Activated naive CD4-positive, alpha-beta T cell treated with anti-CD3 and anti-CD28 coated beads, Interleukin-2, amount 10 ng/mL, durations not matched to agents 7 days and 5 days (primary cell): Measurements from ENCODE around the gene HNMT.

Experiments used
- CTCF ChIA-PET: fragments of 350-600 bp; sonication (Branson Sonifier 250); formaldehyde crosslinking; loops from one replicate; lab custom pipeline; 2021; ENCODE audit warnings: antibody characterized with exemption; lab: Charles Lee
- DNase-seq: peaks from one replicate; pipeline ENCODE4 v3.0.0-alpha.2; 2020
- H3K27ac Mint-ChIP-seq: one replicate; pipeline ENCODE4 v1.8.0; 2021; ENCODE audit warnings: mild to moderate bottlenecking, moderate library complexity, mixed read lengths
- H3K27me3 Mint-ChIP-seq: one replicate; pipeline ENCODE4 v1.8.0; 2021; ENCODE audit warnings: mild to moderate bottlenecking, mixed read lengths
- H3K36me3 Mint-ChIP-seq: one replicate; pipeline ENCODE4 v1.8.0; 2021; ENCODE audit warnings: mixed read lengths
- H3K4me1 Mint-ChIP-seq: one replicate; pipeline ENCODE4 v1.8.0; 2021; ENCODE audit warnings: mixed read lengths
- H3K4me3 Mint-ChIP-seq: one replicate; pipeline ENCODE4 v1.8.0; 2021; ENCODE audit warnings: mild to moderate bottlenecking, moderate library complexity, mixed read lengths
- H3K9me3 Mint-ChIP-seq: one replicate; pipeline ENCODE4 v1.8.0; 2021; ENCODE audit warnings: mixed read lengths

Gene HNMT

DNA sequence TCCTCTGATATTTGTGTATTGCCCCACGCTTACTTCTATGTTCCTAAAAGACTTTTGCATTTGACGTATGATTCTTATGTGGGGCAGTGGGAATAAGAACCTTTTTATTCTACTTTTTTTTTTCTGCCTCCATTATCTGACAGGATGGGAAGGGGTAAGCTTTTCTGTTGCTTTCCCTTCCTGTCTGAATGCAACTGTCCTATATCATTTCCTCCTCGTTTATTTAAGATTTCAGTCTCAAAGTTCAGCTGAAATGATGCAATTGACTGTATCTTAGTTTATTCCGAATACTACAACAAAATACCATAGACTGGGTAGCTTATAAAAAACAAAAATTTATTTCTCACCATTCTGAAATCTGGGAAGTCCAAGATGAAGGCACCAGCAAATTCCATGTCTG is 24.1 kb upstream of the HNMT start:
- no peak overlapping the region for H3K27ac Mint-ChIP-seq
- CTCF ChIA-PET = no interaction called here
- no peak for DNase-seq
- H3K4me1 Mint-ChIP-seq = no peaks in the 10 kb centered on the region
- no peaks in the 10 kb centered on the region for H3K9me3 Mint-ChIP-seq
- H3K4me3 Mint-ChIP-seq = no peak overlapping the region
- no peaks in the 10 kb centered on the region for H3K27me3 Mint-ChIP-seq
- no peaks in the 10 kb centered on the region for H3K36me3 Mint-ChIP-seq

DNA sequence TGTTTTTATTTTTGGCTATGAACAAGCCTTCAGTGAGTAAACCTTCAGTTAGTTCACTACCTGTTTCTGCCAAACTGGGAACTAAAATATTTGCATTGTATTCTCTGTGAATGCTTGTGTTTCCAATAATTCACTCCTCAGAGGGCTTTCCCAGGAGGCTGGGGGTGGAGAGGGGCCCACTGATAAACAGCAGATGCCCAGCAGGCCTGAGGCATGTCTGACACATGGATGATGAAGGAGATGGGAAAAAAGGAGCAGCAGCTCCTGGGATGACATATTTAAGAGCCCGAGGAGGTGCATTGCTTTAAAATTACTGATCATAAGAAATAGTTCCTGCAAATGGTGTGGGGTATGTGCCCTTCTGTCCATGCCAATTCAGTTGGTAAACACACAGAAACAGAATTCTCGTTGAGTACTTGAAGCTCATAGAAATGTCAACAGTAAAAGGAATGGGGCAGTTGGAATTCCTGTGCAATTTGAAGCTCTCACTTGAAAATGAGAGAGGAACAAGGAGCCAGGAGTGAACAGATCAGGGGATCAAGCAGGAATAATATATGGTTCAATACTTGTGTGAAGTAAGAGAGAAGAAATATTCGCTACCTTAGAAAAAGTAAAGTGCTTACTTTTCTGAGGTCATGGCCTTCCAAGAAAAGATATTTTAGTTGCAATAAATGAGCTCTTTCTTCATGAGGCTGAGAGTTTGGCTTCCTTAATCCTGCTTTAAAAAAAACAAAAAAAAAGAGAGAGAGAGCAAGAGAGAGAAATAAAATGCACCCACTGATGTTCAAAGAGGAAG is 22.0 kb upstream of the HNMT start:
- no peaks in the 10 kb centered on the region for H3K36me3 Mint-ChIP-seq
- no peak overlapping the region for H3K27ac Mint-ChIP-seq
- no peak overlapping the region for H3K4me3 Mint-ChIP-seq
- CTCF ChIA-PET = no interaction called here
- DNase-seq = no peak
- no peaks in the 10 kb centered on the region for H3K4me1 Mint-ChIP-seq
- no peaks in the 10 kb centered on the region for H3K9me3 Mint-ChIP-seq
- H3K27me3 Mint-ChIP-seq = no peaks in the 10 kb centered on the region

DNA sequence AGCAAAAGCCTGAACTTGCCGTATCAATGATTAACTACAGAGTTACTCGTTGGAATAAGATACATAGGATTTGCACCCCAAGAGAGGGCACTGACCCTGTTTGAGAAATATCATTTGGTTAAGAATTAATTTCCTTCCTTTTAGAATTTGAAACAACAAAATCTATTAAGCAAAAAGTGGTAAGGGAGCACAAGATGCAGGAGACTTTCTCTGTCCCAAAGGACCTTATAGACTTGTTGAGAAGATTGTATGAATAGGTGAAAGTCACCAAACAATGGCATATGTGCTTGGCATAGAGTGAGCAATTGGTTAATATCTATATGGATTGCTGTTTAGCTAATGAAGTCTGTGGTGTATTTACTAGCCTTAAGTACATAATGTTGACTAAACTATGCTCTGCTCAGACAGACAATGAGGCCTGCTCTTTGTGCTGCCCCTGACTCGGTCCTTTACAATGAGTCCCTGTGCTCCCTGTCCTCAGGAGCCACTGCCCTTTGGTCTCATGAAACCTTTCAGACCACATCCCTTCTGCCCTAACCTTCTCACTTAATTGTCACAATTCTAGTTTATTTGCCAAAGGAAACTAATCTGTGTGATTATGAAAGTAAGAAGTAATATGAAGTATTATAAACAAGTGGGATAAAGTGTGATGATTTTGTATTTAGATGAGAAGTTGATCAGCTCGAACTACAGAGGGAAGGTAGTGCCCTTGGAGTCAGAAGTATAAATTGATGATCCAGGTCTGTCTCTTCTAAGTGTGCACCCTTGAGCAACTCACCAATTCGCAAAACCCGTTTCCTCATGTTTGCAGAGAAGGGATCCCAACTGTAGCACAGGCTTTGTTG is 21.2 kb upstream of the HNMT start:
- no peaks in the 10 kb centered on the region for H3K4me1 Mint-ChIP-seq

DNA sequence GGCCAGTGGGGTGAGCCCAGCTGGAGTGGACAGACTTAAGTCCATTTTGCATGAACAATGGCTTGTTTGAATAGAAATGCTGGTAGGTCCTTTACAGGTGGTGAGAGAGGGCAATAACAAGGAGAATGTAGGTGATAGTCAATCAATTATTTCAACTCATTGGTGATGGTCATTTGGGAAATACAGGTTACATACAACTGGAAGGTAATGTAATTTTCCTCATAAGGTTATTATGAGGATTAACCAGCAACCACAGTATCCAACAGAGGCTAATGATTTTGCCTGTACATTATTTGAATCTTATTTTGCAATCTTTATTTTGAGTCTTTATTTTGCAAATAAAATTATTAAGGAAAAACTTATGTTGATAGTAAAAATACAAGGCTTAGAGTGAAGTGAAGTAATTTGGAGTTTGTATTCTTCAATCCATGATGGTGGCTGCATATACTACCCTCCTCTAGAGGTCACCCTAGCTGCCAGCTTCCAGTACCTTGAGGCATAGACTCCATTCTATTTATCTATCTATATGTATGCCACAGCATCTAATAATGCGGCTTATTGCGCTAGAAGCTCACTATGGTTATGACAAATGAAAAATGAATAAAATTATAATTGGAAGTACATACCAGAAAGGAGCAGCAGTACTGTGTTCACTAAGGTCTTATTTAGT is 20.5 kb upstream of the HNMT start:
- CTCF ChIA-PET = no interaction called here
- DNase-seq = no peak
- no peak overlapping the region for H3K27ac Mint-ChIP-seq
- H3K4me3 Mint-ChIP-seq = no peak overlapping the region
- no peaks in the 10 kb centered on the region for H3K4me1 Mint-ChIP-seq
- H3K27me3 Mint-ChIP-seq = no peaks in the 10 kb centered on the region
- no peaks in the 10 kb centered on the region for H3K9me3 Mint-ChIP-seq
- no peaks in the 10 kb centered on the region for H3K36me3 Mint-ChIP-seq

More for the DNA sequence above, 21.2 kb upstream of the HNMT start:
- no peaks in the 10 kb centered on the region for H3K9me3 Mint-ChIP-seq
- no peaks in the 10 kb centered on the region for H3K36me3 Mint-ChIP-seq
- no peak overlapping the region for H3K4me3 Mint-ChIP-seq
- no peaks in the 10 kb centered on the region for H3K27me3 Mint-ChIP-seq
- no peak overlapping the region for H3K27ac Mint-ChIP-seq
- CTCF ChIA-PET = no interaction called here
- no peak for DNase-seq

DNA sequence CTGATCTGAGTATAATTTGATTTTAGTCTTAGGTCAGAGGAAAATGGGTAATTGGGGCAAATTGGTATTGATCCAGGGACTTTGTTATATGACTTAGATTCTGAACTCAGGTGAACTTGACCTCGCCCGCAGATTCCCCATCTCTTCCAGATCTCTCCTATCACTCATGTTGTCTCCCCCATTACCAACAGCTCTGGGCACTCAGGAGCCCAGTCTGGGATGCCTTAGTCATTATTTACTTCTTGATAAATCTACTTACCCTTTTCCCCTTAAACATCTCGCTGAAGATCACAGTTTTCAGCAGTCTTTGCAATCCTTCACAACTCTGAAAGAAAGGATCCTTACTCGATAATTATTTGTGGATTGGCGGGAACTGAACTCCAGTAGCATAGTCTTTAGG is 19.6 kb upstream of the HNMT start:
- H3K36me3 Mint-ChIP-seq = no peaks in the 10 kb centered on the region
- CTCF ChIA-PET = no interaction called here
- no peak for DNase-seq
- no peak overlapping the region for H3K27ac Mint-ChIP-seq
- H3K27me3 Mint-ChIP-seq = no peaks in the 10 kb centered on the region
- no peak overlapping the region for H3K4me3 Mint-ChIP-seq
- no peaks in the 10 kb centered on the region for H3K9me3 Mint-ChIP-seq
- H3K4me1 Mint-ChIP-seq = no peaks in the 10 kb centered on the region

DNA sequence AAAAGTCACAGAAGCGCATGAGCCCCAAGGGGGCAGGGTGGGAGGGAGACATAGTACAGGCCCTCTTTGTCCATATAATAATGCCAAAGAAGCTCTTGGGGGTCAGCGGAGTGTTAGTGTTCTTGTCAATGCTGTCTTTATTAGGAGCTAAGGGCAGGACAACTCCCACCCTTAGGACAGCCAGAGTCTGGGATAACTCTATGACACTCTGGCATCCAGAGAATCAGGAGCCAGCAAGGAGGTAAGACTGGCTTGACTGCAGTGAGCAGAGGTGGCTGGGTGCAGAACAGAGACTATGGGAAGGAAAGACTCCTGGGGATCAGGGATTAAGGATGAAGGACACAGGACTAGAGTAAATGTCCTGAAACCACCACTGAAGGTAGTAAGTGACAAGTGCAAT is 19.0 kb upstream of the HNMT start:
- Mint-ChIP-seq H3K27ac (no peak overlapping the region), H3K9me3 (no peaks in the 10 kb centered on the region), H3K4me3 (no peak overlapping the region), H3K36me3 (no peaks in the 10 kb centered on the region), H3K4me1 (no peaks in the 10 kb centered on the region), H3K27me3 (no peaks in the 10 kb centered on the region)
- CTCF ChIA-PET = no interaction called here
- no peak for DNase-seq

DNA sequence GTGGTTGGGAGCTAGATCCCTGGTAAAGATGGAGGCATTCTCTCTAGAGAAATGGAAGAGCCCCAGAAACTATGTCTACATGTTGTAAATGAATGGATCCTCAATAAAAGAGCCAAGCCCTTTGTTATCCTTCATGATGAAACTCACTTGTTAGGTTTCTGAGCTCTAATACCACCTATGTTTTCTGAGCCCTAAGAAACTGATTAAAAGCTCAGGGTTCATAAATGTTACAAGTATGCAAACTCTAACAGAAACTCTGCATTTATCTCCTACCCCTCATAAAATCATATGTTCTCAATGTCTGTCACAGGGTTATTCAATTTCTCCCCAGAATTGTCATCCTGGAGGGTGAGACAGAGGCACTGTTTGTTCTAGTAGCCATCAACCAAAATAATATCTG is 18.0 kb upstream of the HNMT start:
- CTCF ChIA-PET = no interaction called here

DNA sequence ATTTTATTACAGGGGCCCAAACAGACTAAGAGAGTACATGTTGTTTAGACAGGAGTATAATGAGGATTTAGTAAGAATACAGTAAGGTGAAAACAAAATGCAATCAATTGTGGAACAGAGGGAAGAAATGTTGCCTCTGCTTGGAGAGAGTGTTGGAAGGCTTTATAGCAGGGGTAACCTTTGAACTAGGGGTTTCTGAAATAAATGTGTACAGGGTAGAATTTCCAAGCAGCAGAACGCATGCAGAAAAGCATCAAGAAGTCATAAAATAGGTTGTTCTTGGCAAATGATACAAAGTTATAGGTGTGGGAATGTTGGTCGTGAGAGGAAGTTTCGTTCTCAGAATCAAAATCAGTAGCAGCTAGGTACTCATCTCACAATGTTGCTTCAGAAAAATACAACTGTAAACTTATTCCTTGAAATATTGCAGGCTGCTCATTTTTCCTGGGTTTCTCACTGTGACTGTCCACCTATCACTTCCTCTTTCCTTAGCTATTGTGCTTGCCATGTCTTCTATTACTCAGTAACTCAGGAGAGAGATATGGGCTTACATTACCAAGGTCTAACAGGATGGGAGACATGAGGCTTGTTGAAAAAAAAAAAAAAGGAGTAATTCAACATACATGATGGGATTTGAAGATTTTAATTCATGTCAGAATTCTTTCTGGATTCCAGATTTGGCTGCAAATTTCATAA is 17.1 kb upstream of the HNMT start:
- CTCF ChIA-PET = no interaction called here
- H3K4me3 Mint-ChIP-seq = no peak overlapping the region
- no peaks in the 10 kb centered on the region for H3K36me3 Mint-ChIP-seq
- no peaks in the 10 kb centered on the region for H3K27me3 Mint-ChIP-seq
- H3K27ac Mint-ChIP-seq = no peak overlapping the region
- no peak for DNase-seq
- H3K4me1 Mint-ChIP-seq = peaks cover 2% of the 10 kb centered on the region
- no peaks in the 10 kb centered on the region for H3K9me3 Mint-ChIP-seq

More for the DNA sequence above, 18.0 kb upstream of the HNMT start:
- H3K27ac Mint-ChIP-seq = no peak overlapping the region
- no peaks in the 10 kb centered on the region for H3K9me3 Mint-ChIP-seq
- no peaks in the 10 kb centered on the region for H3K36me3 Mint-ChIP-seq
- no peaks in the 10 kb centered on the region for H3K4me1 Mint-ChIP-seq
- no peak for DNase-seq
- no peak overlapping the region for H3K4me3 Mint-ChIP-seq
- H3K27me3 Mint-ChIP-seq = no peaks in the 10 kb centered on the region

DNA sequence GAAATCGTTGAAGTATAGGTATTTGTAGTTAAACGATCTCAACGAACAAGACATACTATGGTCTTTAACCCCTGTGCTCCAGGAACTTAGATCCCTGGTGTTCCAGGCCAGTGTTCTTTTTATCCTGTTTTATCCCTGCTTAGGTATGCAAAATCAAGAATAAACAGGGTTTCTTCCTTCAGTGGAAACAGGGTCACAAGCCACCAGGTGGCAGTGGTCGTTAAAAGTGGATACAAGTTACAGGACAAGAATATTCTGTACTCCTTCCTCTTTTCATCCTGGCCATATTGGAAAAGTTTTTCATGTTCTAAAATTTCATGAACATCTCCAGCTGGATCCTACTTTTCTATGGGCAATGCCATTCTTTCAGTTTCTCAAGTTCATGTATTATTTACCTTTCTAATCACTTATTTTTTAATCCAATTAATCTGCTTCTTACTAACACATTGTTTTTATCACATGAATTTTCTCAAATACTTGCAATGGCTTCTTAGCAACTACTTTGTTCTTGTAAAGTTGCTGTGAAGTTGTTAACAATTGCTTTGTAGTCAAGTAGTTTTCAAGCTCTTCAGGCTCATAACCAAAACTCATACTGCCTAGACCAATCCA is 16.4 kb upstream of the HNMT start:
- Mint-ChIP-seq H3K27ac (no peak overlapping the region), H3K27me3 (no peaks in the 10 kb centered on the region), H3K4me3 (no peak overlapping the region), H3K9me3 (no peaks in the 10 kb centered on the region), H3K4me1 (peaks cover 2% of the 10 kb centered on the region), H3K36me3 (no peaks in the 10 kb centered on the region)
- peak; percentile 40 for DNase-seq
- CTCF ChIA-PET = interaction anchor here (0.8 kb wide), 1 partner anchor 9 kb away, joined by 3 read pairs; no protein-coding TSS in a partner anchor

DNA sequence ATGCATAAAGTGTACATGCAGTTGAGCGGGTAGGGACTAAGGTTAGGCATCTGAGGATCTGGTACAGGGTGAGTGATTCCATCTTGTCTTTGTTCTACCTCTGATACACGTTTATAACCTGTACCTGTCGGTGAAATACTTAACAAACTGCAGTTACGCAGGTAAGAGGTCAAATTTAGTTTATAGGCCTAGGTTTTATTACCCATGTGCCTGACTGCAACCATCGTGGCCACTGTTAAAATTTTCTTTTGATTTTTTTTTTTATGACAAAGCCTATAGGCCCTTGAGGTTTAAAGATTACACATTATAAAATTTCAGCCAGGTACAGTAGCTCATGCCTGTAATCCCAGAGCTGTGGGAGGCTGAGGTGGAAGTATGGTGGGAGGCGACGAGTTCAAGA is 15.4 kb upstream of the HNMT start:
- no peak for DNase-seq
- no peak overlapping the region for H3K27ac Mint-ChIP-seq
- no peak overlapping the region for H3K4me3 Mint-ChIP-seq
- peaks cover 2% of the 10 kb centered on the region for H3K4me1 Mint-ChIP-seq
- CTCF ChIA-PET = interaction anchor here (0.6 to 2.2 kb wide), 3 partner anchors 10 to 878 kb away, joined by 3 to 5 read pairs (median 3); no protein-coding TSS in a partner anchor
- H3K27me3 Mint-ChIP-seq = no peaks in the 10 kb centered on the region
- no peaks in the 10 kb centered on the region for H3K9me3 Mint-ChIP-seq
- no peaks in the 10 kb centered on the region for H3K36me3 Mint-ChIP-seq

DNA sequence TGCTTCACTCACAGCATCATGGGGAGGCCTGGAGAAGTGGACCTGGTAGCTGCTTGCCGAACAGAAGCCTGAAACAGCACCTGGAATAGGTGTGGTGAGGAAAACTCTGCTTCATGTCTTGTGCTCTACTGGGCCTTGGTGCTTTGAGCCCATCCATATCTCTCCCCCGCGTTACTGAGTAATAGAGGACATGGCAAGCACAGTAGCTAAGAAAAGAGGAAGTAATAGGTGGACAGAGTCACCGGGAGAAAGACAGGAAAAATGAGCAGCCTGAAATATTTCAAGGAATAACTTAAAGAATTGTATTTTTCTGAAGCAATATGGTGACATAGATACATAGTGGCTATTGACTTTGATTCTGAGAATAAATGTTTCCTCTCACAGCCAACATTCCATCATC is 14.0 kb upstream of the HNMT start:
- H3K36me3 Mint-ChIP-seq = no peaks in the 10 kb centered on the region
- H3K27ac Mint-ChIP-seq = no peak overlapping the region
- H3K4me1 Mint-ChIP-seq = peaks cover 2% of the 10 kb centered on the region
- no peaks in the 10 kb centered on the region for H3K27me3 Mint-ChIP-seq
- no peak overlapping the region for H3K4me3 Mint-ChIP-seq
- H3K9me3 Mint-ChIP-seq = no peaks in the 10 kb centered on the region
- DNase-seq = no peak
- CTCF ChIA-PET = interaction anchor here (2.2 kb wide), 1 partner anchor 877 kb away, joined by 5 read pairs; no protein-coding TSS in a partner anchor

DNA sequence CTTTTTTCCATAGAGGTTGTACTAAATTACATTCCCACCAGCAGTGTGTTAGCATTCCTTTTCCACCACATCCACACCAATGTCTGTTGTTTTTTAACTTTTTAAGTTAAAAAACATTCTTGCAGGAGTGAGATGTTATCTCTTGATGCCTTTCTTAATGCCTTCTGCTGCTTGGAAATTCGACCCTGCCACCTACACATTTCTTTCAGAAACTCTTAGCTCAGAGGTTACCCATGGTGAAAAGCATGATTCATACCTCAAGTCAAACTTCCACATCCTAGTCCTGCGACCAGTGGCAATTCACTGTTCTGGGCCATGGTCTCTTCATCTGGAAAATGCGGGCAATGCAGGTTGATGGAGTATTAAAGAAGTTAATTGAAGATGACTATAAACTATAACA is 12.7 kb upstream of the HNMT start:
- no peaks in the 10 kb centered on the region for H3K27me3 Mint-ChIP-seq
- CTCF ChIA-PET = no interaction called here
- H3K4me3 Mint-ChIP-seq = no peak overlapping the region
- no peaks in the 10 kb centered on the region for H3K9me3 Mint-ChIP-seq
- H3K36me3 Mint-ChIP-seq = no peaks in the 10 kb centered on the region
- H3K4me1 Mint-ChIP-seq = peaks cover 2% of the 10 kb centered on the region
- H3K27ac Mint-ChIP-seq = no peak overlapping the region
- DNase-seq = no peak

DNA sequence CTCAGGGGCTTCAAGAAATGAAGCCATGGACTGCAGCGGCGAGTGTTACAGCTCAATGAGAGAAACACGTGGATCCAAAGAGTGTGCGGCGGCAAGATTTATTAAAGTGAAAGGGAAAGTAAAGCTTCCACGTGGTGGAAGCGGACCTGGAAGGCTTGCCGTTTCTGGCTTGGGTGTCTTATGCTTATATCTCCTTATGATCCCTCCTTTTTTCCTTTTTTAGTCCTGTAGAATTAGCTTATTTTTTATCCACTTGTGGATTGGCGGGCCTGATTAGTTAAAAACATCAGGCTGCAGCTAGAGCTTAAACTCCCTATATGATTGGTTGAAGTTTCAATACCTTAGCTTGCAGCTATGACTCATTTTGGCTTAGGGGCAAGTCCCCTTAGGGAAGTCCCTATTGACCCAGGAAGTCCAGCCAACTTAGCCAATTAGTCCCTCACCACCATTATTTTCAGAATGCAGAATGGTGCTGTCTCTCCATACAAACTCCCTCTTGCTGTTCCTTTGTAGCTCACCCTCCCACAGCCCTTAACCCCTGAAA is 11.6 kb upstream of the HNMT start:
- no peaks in the 10 kb centered on the region for H3K36me3 Mint-ChIP-seq
- no peak overlapping the region for H3K4me3 Mint-ChIP-seq
- H3K27ac Mint-ChIP-seq = no peak overlapping the region
- H3K27me3 Mint-ChIP-seq = no peaks in the 10 kb centered on the region
- CTCF ChIA-PET = no interaction called here
- no peaks in the 10 kb centered on the region for H3K9me3 Mint-ChIP-seq
- no peak for DNase-seq
- peaks cover 2% of the 10 kb centered on the region for H3K4me1 Mint-ChIP-seq
